Testis (tissue), 2 donors: ENCODE results near the gene OCSTAMP.

Experiments used
- CTCF ChIP-seq, 3 experiments: fragments of 450-650 bp in 2 of 3; fragments of 200-600 bp in 1 of 3; sonication (generic) in 1 of 3; IDR thresholded peaks; one replicate each; pipeline ENCODE4 v1.5.1; 2016 to 2019; ENCODE audit warnings: antibody characterized with exemption in 3 of 3, mild to moderate bottlenecking in 2 of 3, moderate library complexity in 1 of 3
- POLR2A ChIP-seq: fragments of 450-650 bp; IDR thresholded peaks from one replicate; pipeline ENCODE4 v1.6.1; 2017; ENCODE audit warnings: antibody characterized with exemption, mild to moderate bottlenecking, moderate library complexity

GRCh38 chr20:46505506-46505905 lies 44.9 kb downstream of the OCSTAMP start:
- TF ChIP-seq CTCF (IDR thresholded peaks at IDR 0.05) (no peak), POLR2A (no peak)
